CD14-positive monocyte (primary cell): Measurements from ENCODE around the gene DNAJB13. TPM values are rescaled to one million over a fixed set of nuclear protein-coding genes. Genes with fewer than 3 reads are reported as not detected.

Experiments
- DNase-seq, 3 donors: peaks; one replicate each; pipeline ENCODE4 v3.0.0-alpha.2; 2011 to 2022
- H2AFZ ChIP-seq: 2 replicates; pipeline ENCODE4 v1.6.0; 2012; ENCODE audit warnings: mild to moderate bottlenecking, low read depth, low read length, inconsistent platforms; ENCODE audit not compliant: insufficient read depth, poor library complexity, severe bottlenecking
- H3K27ac ChIP-seq, 2 donors: 1 replicate in 1 of 2; 2 replicates in 1 of 2; pipeline ENCODE4 v1.5.1; 2012 to 2013; ENCODE audit warnings: low read length in 2 of 2, control low read depth in 1 of 2, inconsistent platforms in 1 of 2, low read depth in 1 of 2, mild to moderate bottlenecking in 1 of 2
- H3K27me3 ChIP-seq, 2 donors: one replicate each; pipeline versions ENCODE4 v1.6.0 to v1.6.1; 2011 to 2013; ENCODE audit warnings: low read length in 2 of 2; ENCODE audit not compliant: control insufficient read depth in 2 of 2, insufficient read depth in 2 of 2
- H3K36me3 ChIP-seq, 2 donors: replicated peaks in 1 of 2; 1 replicate in 1 of 2; 2 replicates in 1 of 2; pipeline versions ENCODE4 v1.5.1 to v1.6.1; 2012 to 2013; ENCODE audit warnings: low read length in 2 of 2, control low read depth in 1 of 2, inconsistent platforms in 1 of 2, mild to moderate bottlenecking in 1 of 2; ENCODE audit not compliant: insufficient read depth in 2 of 2, control insufficient read depth in 1 of 2
- H3K4me1 ChIP-seq, 2 donors: 1 replicate in 1 of 2; 2 replicates in 1 of 2; pipeline versions ENCODE4 v1.5.1 to v1.6.1; 2012 to 2013; ENCODE audit warnings: low read length in 2 of 2, control low read depth in 1 of 2, inconsistent platforms in 1 of 2, mild to moderate bottlenecking in 1 of 2, moderate library complexity in 1 of 2; ENCODE audit not compliant: insufficient read depth in 2 of 2, control insufficient read depth in 1 of 2
- H3K4me2 ChIP-seq: replicated peaks from 2 replicates; pipeline ENCODE3; 2012; ENCODE audit warnings: low read length, moderate library complexity, mild to moderate bottlenecking; ENCODE audit not compliant: poor library complexity, severe bottlenecking; ENCODE audit errors: extremely low read depth
- H3K4me3 ChIP-seq, 3 experiments: fragments of 200-600 bp in 1 of 3; sonication (generic) in 1 of 3; replicated peaks in 1 of 3; 1 replicate in 2 of 3; 2 replicates in 1 of 3; pipeline ENCODE4 v1.5.1; 2011 to 2013; ENCODE audit warnings: low read length in 3 of 3, mild to moderate bottlenecking in 3 of 3, control low read depth in 2 of 3, low read depth in 2 of 3, inconsistent platforms in 1 of 3, moderate library complexity in 1 of 3
- H3K79me2 ChIP-seq: 2 replicates; pipeline ENCODE4 v1.6.0; 2012; ENCODE audit warnings: mild to moderate bottlenecking, control low read depth, inconsistent platforms, low read length, moderate library complexity; ENCODE audit not compliant: insufficient read depth
- H3K9ac ChIP-seq: 2 replicates; pipeline ENCODE4 v1.6.0; 2017; ENCODE audit warnings: low read length, mild to moderate bottlenecking; ENCODE audit not compliant: insufficient read depth, poor library complexity, severe bottlenecking
- H3K9me3 ChIP-seq, 2 donors: replicated peaks in 1 of 2; 1 replicate in 1 of 2; 2 replicates in 1 of 2; pipeline versions ENCODE4 v1.5.1 to v1.6.1; 2012 to 2013; ENCODE audit warnings: low read length in 2 of 2, control low read depth in 1 of 2; ENCODE audit not compliant: control insufficient read depth in 1 of 2, insufficient read depth in 1 of 2
- H4K20me1 ChIP-seq: 2 replicates; pipeline ENCODE4 v1.6.0; 2012; ENCODE audit warnings: mild to moderate bottlenecking, low read length, control low read depth, moderate library complexity; ENCODE audit not compliant: insufficient read depth
- H3K27ac Mint-ChIP-seq, 7 donors: one replicate each; pipeline ENCODE4 v1.8.0; 2020; ENCODE audit warnings: mild to moderate bottlenecking in 7 of 7, mixed read lengths in 7 of 7, moderate library complexity in 6 of 7, inconsistent platforms in 2 of 7
- H3K27me3 Mint-ChIP-seq, 3 donors: one replicate each; pipeline ENCODE4 v1.8.0; 2021 to 2022; ENCODE audit warnings: low read depth in 3 of 3, mild to moderate bottlenecking in 3 of 3, mixed read lengths in 3 of 3, moderate library complexity in 3 of 3, inconsistent platforms in 1 of 3
- H3K36me3 Mint-ChIP-seq, 2 donors: one replicate each; pipeline ENCODE4 v1.8.0; 2020; ENCODE audit warnings: mixed read lengths in 2 of 2, inconsistent platforms in 1 of 2, mild to moderate bottlenecking in 1 of 2
- H3K4me1 Mint-ChIP-seq: one replicate; pipeline ENCODE4 v1.8.0; 2020; ENCODE audit warnings: mild to moderate bottlenecking, mixed read lengths
- H3K4me3 Mint-ChIP-seq, 2 donors: one replicate each; pipeline ENCODE4 v1.8.0; 2020; ENCODE audit warnings: mild to moderate bottlenecking in 2 of 2, mixed read lengths in 2 of 2, moderate library complexity in 1 of 2
- H3K9me3 Mint-ChIP-seq, 7 donors: one replicate each; pipeline ENCODE4 v1.8.0; 2020 to 2022; ENCODE audit warnings: mixed read lengths in 7 of 7, mild to moderate bottlenecking in 6 of 7, moderate library complexity in 6 of 7, inconsistent platforms in 2 of 7
- CTCF ChIP-seq: fragments of 200-600 bp; IDR thresholded peaks from one replicate; pipeline ENCODE4 v1.8.0; 2022; ENCODE audit warnings: antibody characterized with exemption, mild to moderate bottlenecking
- WGBS: methylation state at CpG from one replicate; pipeline ENCODE4 v1.1.5; 2013; ENCODE audit warnings: missing lambda C conversion rate; ENCODE audit not compliant: insufficient coverage; 5-methylcytosine and 5-hydroxymethylcytosine counted together
- intact Hi-C, 2 donors: fragments of 100-400 bp; cut with micrococcal nuclease; formaldehyde crosslinking; loops; one replicate each; pipeline versions ENCODE4 v1.15.0 to v1.15.1; 2023
- polyA plus RNA-seq, 3 donors: library from polyadenylated mRNA; depleted of rRNA in 1 of 3; unstranded in 2 of 3; stranded (reverse) in 1 of 3; fragments of 300-500 nt in 2 of 3; fragments of >200 nt in 1 of 3; fragmentation: Illumina TruSeq in 2 of 3; gene quantifications; 1 replicate in 2 of 3; 2 replicates in 1 of 3; pipeline ENCODE4 v1.2.3, GENCODE V29; 2012 to 2021

The DNAJB13 gene
- polyA plus RNA-seq, 3 donors: not detected

GRCh38 chr11:73929388-73929787, 21.4 kb upstream of the DNAJB13 start:
- peak overlapping the region in 1 of 7 donors; percentile 38 for H3K27ac Mint-ChIP-seq
- no peaks in the 10 kb centered on the region for H3K79me2 ChIP-seq
- H3K27me3 ChIP-seq: no peaks in the 10 kb centered on the region
- H3K9ac ChIP-seq: no peak overlapping the region
- H3K4me1 ChIP-seq: no peaks in the 10 kb centered on the region
- WGBS: no CpG with 5 or more reads among the region's 2 CpGs
- H3K4me2 ChIP-seq: no peak overlapping the region
- no peak overlapping the region for H3K4me3 Mint-ChIP-seq
- intact Hi-C loops: no loop called here
- peaks cover 57 to 67% of the 10 kb centered on the region in 2 donors for H3K36me3 Mint-ChIP-seq
- no peak for TF ChIP-seq CTCF
- no peak overlapping the region for H3K4me3 ChIP-seq
- no peaks in the 10 kb centered on the region for H3K4me1 Mint-ChIP-seq
- H3K9me3 ChIP-seq: no peaks in the 10 kb centered on the region
- peaks cover 25 to 70% of the 10 kb centered on the region in 2 donors for H3K36me3 ChIP-seq
- no peak for DNase-seq
- no peaks in the 10 kb centered on the region for H3K9me3 Mint-ChIP-seq
- H3K27ac ChIP-seq: no peak overlapping the region
- H3K27me3 Mint-ChIP-seq: no peaks in the 10 kb centered on the region
- H4K20me1 ChIP-seq: no peaks in the 10 kb centered on the region
- no peak overlapping the region for H2AFZ ChIP-seq

GRCh38 chr11:73931039-73931645, 19.7 kb upstream of the DNAJB13 start:
- TF ChIP-seq CTCF: no peak
- no peaks in the 10 kb centered on the region for H3K4me1 ChIP-seq
- no peak overlapping the region for H2AFZ ChIP-seq
- Mint-ChIP-seq H3K27me3 (no peaks in the 10 kb centered on the region), H3K36me3 (peaks cover 51 to 56% of the 10 kb centered on the region in 2 donors), H3K4me3 (no peak overlapping the region), H3K4me1 (no peaks in the 10 kb centered on the region), H3K9me3 (no peaks in the 10 kb centered on the region), H3K27ac (no peak overlapping the region)
- no peak overlapping the region for H3K9ac ChIP-seq
- no peak overlapping the region for H3K4me3 ChIP-seq
- H3K36me3 ChIP-seq: peaks cover 25 to 63% of the 10 kb centered on the region in 2 donors
- no peak overlapping the region for H3K27ac ChIP-seq
- H3K79me2 ChIP-seq: no peaks in the 10 kb centered on the region
- intact Hi-C loops: no loop called here
- H3K27me3 ChIP-seq: no peaks in the 10 kb centered on the region
- no peak for DNase-seq
- no peaks in the 10 kb centered on the region for H4K20me1 ChIP-seq
- no peak overlapping the region for H3K4me2 ChIP-seq
- 93% methylated on average over 4 of the region's 7 CpGs for WGBS
- H3K9me3 ChIP-seq: no peaks in the 10 kb centered on the region
